GM12873 (cell line): ENCODE data around the gene CCSER1.

Source experiments
- TF ChIP-seq, protein P1 (sequence below): IDR thresholded peaks from 2 replicates; pipeline ENCODE4 v1.5.1; 2012; ENCODE audit warnings: low read depth, mild to moderate bottlenecking, moderate library complexity, low read length, control low read depth; ENCODE audit not compliant: insufficient read depth; ENCODE audit errors: missing control alignments

CCSER1 gene

DNA sequence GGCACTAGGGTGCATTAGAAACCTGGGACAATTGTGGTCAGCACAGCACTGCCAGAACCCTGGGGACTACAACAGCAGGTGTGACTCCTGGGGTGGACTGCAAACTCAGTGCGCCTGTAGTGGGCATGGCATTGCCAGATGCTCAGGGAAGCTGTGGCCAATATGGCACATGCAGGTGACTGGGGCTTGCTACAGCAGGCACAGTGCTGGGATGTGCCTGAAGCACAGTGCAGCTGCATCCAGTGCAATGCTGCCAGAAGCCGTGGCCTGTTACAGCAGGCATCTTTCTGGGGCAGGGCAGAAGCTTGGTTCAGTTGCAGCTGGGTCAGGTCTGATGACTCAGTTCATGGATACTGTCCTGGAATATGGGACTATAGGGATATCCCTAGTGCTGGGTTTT, 445.8 kb downstream of the CCSER1 start:
- TF ChIP-seq, protein P1, sequence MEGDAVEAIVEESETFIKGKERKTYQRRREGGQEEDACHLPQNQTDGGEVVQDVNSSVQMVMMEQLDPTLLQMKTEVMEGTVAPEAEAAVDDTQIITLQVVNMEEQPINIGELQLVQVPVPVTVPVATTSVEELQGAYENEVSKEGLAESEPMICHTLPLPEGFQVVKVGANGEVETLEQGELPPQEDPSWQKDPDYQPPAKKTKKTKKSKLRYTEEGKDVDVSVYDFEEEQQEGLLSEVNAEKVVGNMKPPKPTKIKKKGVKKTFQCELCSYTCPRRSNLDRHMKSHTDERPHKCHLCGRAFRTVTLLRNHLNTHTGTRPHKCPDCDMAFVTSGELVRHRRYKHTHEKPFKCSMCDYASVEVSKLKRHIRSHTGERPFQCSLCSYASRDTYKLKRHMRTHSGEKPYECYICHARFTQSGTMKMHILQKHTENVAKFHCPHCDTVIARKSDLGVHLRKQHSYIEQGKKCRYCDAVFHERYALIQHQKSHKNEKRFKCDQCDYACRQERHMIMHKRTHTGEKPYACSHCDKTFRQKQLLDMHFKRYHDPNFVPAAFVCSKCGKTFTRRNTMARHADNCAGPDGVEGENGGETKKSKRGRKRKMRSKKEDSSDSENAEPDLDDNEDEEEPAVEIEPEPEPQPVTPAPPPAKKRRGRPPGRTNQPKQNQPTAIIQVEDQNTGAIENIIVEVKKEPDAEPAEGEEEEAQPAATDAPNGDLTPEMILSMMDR = no peak

DNA sequence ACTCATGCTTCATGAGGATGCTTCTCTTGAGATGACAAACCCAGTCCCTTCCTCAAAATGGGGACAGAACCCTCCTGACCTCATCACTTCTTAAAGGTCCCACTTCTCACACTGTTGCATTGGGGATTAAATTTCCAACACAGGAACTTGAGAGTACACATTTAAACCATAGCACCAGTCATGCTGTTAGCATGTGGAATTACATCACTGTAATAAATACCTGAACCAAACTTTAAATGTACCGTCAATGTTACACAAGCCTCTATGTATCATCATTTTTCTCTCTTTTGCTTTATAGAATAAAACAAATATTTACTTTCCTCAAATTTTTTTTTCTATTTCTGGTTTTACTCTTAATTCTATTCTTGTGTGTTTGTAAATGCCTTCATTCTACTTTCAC, 448.2 kb downstream of the CCSER1 start:
- TF ChIP-seq, protein P1 = no peak

DNA sequence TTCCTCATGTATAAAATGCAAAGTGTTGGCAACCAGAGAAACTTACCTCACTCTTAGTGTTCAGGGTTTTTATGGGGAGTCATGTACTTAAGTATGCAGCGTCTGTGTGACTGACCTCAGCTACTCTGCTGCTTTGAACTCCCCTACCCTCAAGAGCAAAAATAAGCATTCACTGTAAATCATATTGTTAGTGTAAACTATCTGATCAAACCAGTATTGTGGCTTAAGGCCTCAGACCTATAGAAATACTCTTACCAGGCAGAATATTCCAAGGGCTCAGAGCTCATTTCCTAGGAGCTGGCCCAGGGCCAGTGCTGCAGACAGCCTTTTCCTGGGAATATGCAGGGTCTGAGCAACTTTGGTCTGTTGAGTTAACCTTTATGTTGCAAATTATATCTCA, 453.1 kb downstream of the CCSER1 start:
- TF ChIP-seq, protein P1 = no peak

DNA sequence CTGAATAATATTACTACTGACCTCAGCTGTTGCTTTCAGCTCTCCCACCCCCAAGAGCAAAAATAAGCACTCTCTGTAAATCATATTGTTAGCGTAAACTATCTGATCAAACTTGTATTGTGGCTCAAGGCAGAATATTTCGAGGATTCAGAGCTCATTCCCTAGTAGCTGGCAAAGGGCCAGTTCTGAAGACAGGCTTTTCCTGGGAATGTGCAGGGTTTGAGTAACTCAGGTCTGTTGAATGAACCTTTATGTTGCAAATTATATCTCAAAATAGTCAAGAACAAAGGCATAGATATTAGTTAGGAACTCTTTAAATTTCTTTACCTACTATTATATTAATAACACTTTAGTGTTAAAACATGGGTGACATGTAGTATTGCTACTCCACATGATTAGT, 454.9 kb downstream of the CCSER1 start:
- TF ChIP-seq, protein P1 = no peak

DNA sequence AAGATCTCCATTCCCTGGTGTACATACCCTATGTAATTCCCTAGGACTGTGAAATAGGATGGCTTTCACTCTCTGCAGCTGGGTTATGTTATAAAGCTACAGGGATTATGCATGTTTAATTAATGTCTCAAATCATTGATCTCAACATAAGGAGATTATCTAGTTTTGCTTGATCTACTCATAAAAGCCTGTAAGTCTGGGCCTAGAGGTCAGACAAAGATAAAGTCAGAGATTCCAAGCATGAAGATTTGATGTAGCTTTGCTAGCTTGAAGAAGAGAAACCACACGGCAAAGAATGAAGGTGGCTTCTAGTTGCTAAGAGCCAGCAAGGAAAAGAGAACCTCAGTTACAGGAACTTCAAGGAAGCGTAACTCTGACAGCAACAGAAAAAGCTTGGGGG, 456.9 kb downstream of the CCSER1 start:
- TF ChIP-seq, protein P1 = no peak

DNA sequence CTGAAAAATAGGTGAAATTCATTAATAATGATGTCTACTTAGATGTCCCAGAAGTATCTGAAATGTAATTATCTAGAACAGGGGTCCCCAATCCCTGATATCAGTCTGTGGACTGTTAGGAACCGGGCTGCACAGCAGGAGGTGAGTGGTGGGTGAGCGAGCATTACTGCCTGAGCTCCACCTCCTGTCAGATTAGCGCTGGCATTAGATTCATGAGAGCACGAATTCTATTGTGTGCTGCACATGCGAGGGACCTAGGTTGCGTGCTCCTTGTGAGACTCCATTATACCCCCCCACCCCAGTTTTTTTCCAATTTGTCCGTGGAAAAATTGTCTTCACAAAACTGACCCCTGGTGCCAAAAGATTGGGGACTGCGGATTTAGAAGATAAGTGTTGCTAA, 458.8 kb downstream of the CCSER1 start:
- TF ChIP-seq, protein P1 = no peak

DNA sequence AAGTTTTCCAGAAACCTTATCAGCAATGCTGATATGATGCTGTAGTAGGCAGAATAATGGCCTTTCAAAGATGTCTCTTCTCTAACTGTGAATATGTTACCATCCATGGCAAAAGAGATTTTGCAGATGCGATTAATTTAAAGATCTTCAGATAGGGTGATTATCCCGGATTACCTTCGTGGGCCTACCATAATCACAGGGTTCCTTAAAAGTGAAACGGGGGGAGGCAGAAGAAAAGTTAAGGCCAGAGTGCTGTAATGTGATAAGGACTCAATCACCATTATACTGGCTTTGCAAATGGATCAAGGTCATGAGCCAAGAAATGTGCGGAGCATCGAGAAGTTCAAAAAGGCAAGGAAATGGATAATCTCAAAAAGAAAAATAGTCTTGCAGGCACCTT, 459.6 kb downstream of the CCSER1 start:
- TF ChIP-seq, protein P1 = no peak
